Mesenteric fat pad (tissue), 1 donor: ENCODE measurements around the gene AMELX. TPM values are rescaled to one million over a fixed set of nuclear protein-coding genes. Genes with fewer than 3 reads are reported as not detected.

Experiments
- microRNA-seq: library from miRNA; unstranded; fragments of <30 nt; microRNA quantifications from one replicate; pipeline ENCODE4 v1.2.0, GENCODE V29; 2020; ENCODE audit warnings: borderline number of aligned reads
- total RNA-seq: library from RNA; stranded (reverse); fragmentation: NEBNext Ultra II Directional; extraction: Animal tissue kit (Norgen Biotek cat#: 25700); gene quantifications from one replicate; pipeline ENCODE4 v1.2.1, GENCODE V29; 2021
- donor health status: DM: yes; HTN: yes; CAD: no.

AMELX gene
- total RNA-seq, 1 donor from 2014 or later, result not detected

Small RNA genes lying within 50 kb of the gene (microRNA-seq; reads per million reads assigned to microRNA genes)
- not detected for gene MIR548AX

Other genes with a start within 250 kb of the AMELX start
- gene HCCS, start 182.1 kb upstream of the AMELX start, total RNA-seq, result 25.9 TPM